ENCODE measurements around the gene WNT5B.
"Not testable (repeated sequence)": the region's sequence is repeated elsewhere in the genome, so short reads cannot be mapped to it uniquely, and the experiment has no call there.

The WNT5B gene

DNA sequence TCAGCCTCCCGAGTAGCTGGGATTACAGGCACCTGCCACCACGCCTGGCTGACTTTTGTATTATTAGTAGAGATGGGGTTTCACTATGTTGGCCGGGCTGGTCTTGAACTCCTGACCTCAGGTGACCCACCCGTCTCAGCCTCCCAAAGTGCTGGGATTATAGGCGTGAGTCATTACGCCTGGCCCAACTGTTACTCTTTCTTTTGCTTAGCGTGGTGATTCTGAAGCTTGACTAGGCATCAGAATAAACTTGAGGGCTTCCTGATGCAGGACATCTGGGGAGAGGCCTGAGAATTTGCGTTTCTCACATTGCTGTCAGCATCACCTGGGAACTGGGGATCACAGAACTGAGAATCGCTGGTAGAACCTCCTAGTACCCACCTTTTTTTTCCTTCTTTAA is 26.3 kb upstream of the WNT5B start:
- not testable (repeated sequence) for DNase-seq

DNA sequence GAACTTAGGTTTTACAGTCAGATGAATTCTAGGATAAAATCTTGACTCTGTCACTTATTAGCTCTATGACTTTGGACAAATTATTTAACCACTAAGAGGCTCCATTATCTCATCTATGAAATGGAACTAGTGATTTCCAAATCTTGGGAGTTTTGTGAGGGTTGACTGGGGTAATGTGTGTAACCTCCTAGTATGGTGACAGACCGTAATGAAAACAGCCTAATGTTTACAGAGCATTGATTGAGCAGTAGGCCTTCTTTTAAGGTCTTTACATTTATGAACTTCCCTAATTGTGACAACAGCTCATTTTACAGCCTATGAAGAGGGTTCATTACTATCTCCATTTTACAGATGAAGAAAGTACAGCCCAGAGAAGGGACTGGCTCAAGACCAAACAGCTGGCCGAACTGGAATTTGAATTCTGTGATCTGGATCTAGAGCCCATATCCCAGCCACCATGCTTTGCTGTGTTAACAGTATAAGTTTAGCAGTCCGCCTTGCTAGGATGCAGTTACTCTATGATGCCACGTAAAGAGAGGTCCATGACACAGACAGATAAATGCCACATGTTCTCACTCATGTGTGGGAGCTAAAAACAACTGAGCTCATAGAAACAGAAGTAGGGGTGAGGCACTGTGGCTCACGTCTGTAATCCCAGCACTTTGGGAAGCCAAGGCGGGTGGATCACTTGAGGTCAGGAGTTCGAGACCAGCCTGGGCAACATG is 25.6 kb upstream of the WNT5B start:
- no peak for DNase-seq

DNA sequence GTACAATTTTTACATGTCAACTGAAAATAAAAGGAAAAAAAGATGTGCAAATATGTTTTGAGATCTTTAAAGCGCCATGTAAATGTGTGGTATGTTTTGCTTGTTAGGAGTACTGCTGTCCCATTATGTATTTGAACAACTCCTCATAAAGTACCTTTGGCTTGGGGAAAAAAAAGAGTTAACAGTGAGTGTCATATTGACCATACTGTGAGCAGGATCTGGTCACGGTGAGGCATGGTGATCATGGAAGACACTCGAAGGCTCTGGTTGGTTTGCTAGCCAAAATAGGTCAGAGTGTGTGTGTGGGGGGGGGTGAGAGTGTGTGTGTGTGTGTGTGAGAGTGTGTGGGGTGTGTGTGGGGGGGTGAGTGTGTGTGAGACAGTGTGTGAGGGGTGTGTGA is 24.6 kb upstream of the WNT5B start:
- no peak for DNase-seq

DNA sequence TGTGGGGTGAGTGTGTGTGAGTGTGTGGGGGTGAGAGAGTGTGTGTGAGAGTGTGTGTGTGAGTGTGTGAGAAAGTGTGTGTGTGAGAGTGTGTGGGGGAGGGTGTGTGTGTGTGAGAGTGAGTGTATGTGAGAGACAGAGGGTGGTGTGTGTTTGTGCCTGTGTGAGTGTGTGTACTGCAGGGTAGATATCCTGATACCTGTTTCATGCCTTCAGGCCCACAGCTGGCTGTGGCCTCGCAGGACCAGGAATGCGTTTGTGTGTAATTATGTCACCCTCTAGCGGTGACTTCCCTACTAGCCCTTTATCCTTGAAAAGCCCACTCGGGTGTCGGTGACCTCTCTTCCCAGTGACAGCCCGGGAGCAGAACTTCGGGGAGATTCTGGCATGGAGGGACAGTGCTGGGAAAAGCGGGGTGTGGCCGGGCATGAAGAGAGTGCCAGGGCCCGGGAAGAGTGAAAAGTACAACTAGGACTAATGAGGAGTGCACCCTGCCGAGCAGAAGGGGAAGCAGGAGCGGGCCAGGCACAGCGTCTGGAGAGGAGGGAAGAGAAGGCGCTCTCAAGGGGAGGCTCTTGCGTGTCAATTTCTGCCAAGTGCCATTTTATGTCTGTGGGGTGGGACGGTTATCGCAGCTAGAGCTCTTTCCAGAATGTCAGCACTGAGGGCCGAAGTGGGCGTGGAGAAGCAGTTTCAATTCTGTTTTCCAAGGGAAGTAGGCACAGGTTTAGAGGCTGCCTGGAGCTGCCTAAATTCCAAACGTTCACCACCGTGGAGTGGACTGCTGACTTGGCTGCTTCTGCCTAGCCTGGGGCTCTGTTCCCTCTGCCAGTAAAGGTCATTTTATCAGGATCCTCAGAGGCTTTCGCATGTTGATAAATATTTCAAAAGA is 23.7 kb upstream of the WNT5B start:
- DNase-seq, result no peak

DNA sequence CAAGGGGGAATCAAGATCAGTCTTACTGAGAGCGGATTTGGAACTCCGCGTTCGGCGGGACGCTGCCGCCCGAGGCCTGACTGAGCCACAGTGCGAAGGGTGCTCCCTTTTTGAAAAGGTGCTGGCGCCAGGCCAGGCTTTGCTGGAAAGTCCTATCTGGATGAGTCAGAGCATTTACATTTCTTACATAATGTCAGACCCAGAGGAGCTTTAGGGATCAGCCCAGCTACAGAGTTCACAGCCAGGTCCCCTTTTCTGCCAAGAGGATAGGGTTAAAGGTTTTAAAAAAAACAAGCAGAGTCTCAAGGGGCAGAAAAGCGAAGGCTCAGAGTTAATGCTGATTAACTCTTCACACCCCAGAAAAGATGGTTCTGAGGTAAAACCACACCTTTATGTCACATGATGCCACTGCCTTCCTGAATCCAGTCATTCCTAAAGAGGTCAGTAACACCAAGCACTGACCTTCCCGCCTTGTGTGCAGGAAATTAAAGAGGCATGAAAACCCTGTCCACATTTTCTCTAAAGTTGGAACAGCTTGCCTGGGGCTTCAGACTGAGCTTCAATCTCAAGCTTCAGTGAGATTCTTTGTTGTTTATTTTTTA is 22.9 kb upstream of the WNT5B start:
- no peak for DNase-seq

DNA sequence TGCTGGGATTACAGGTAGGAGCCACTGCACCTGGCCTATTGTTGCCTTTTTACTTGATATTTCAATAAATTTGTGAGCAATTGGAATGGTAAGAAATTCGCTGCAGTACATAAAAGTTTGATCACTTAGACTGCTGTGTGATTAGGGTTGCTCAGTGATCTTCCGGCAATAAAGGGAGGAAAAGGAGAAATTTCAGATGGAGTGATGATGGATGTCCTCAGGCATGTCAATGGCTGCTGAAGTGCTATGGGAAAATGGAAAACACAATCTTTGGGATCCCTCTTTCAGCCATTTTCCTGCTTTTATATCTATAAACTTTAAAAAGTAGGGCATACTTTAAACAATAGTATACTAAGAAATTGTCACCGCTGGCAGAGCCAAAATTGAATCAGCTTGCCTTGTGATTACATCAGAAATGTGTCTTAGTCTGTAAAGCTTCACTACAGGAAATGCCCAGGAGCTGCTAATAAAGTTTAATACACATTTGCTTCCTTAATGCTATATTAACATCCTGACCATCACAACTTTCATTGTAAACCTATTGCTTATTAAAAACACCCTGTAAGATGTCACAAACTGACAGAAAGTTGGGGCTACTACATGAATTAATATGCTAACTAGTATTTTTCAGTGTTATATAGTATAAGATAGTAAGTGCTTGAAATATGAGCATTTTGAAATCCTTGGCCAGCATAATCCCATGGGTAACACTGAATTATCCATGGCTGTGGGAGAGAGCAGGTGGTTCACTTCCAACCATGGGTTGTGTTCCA is 20.9 kb upstream of the WNT5B start:
- no peak for DNase-seq

DNA sequence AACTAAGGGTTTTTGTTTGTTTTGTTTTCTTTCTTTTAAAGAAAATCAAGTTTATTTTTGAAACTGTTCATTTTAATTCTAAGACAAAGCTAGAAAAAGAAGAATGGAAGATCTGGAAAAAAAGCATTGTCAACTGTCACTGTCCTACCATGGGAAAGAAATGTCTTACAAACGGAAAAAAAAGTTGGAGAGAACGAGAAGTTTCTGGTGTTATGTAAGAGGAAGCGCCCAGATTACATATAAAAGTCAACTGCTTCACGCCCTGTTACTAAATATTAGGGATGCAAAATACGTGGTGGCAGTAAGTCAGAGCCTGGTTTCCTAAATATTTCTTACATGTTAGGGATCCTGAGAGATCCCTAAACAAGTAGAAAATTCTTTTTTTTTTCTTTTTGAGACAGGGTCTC is 20.3 kb upstream of the WNT5B start:
- DNase-seq, result no peak

DNA sequence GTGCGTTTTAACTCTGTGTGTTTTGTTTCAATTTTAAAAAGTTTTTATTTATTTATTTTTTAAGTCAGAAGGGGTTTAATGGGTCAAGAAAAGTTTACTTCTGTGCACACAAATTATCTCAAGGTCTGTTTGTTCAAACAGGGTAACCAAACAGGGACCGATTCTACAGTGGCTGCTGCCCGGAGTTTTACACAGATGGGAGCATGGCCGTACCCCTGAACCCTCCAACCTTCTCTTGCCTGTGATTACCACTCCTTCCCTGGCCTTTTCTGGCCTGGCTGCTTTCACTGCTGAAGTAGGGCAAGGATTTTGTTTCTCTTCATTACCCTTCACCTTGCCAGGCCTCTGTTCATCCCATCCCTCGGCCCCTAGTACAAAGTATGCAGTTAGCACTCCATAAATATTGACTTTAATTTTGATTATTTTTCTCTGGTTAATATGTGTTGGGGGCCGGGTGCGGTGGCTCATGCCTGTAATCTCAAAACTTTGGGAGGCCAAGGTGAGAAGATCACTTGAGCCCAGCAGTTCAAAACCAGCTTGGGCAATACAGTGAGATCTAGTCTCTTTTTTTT is 18.9 kb upstream of the WNT5B start:
- DNase-seq, result no peak

DNA sequence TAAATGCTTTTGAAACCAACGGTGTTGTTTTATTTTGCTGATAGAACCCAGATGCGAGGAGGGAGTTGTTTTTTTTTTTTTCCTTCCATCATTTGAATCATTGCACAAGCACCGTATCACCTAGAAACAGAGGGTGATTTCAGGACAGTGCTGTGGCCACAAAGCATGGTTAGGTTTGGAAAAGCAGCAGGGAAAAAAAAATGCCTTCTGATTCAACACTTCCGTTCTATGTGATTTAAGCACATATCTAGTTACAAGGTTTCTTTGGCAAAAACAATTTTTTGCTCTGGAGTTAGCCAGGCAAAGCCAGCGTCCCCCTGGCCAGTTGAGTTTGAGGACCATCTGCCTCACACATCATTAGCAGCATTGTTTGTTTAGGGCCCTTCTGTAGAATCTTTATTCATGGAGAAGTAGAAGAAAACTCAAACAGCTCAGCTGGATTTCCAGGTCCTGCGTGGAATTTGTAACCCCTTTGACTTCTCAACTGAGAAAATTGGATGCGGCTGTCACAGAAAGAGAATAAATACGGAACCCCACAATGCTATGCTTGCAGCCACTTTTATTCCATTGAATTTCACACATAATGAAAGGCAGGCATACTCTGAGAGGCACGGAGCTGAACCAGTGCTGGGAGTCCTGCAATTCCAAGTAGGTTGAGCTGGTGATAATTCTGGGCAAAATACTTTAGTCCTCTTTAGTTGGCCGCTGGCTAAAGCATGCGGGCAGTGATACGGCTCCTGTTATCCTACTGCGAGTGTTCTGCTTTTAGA is 17.0 kb upstream of the WNT5B start:
- DNase-seq, result no peak

DNA sequence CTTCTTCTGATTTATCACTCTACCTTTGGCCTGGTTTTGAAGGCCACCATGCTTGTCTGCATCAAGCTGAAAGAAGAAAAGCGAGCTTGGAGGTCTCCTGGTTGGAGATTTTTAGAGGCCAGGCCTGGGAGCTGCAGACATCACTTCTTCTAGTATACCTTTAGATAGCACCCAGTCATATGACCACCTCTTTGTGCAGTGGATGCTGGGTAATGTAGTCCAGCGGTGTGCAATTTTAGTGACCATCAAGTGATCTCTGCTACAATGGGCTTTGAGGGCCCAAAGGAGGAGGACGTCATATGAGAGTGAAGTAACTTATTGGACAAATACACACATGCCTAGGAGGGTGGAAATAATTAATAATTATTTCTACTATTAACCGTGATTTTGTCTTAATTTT is 15.2 kb upstream of the WNT5B start:
- no peak for DNase-seq

DNA sequence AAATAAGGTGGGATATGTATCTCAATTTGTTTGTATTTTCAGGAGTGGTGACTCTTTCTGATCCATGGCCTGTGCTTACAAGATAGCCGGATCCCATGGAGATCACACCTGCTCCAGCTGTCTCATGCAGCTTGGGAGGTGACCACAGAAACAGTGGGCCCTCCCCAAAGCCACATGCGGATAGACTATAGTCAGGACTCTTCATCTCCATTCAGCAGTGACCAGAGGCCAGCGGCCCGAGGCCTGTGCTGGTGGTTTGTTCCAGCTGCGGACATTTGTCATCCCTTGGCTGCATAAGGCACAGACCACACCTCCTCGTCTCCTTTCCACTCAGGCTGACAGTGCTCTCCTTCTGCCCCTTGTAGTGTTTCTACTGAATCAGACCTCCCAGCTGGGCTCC is 14.7 kb upstream of the WNT5B start:
- no peak for DNase-seq

DNA sequence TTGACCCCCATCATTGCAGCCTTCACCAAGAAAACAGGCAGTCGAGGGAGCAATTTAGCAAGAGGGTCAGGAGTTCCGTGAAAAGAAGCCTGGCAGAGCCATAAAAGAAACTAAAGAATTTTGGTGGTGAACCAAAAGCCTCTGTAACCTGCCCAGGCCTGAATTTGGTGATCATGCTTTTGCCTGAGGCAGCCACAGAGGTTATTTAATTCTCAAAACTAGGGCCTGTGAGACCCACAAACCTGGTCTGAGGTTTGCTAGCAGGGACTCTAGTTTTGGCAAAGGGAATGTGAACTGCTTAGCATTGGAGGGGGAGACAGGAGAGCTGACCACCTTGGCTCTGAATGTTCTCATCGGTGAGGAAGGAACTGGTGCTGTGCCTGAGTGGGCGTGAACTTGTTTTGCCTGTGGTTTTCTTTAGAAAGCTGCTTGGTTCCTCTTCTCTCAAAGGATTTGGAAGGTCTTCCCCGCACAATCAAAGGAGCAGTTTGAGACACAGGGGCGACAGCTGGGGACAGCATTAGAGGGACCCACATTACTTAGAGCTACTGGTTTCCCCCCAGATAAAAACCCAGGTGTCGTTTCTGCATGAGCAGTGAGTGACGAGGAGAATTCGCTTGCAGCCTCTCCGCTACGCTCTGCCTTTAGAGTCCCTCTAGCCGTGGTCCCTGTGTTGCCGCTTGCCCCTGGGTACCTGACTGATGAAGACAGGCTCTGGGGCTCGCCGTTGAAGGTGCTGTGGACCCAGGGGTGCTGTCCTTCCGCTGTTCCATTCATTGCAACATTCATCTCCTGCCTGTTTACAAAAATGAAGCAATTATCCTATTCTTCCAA is 12.6 kb upstream of the WNT5B start:
- no peak for DNase-seq

DNA sequence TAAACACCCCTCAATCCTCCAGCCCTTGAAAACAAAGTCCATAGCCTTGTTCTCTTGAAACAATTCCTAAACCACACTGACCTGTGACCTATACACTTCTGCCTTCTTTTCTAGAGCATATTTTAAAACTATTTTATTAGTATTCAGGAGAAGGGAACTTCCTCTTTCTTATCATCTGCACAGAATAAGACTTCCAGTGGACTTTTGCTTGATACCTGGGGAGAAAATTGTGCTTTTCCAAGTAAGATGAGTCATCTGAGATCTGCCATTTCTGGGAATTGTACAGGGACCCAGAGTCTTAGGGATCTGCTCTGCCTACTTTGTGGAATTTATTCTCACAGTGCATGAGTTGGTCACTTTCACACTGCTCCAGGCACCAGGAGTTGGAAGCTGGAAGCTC is 10.5 kb upstream of the WNT5B start:
- no peak for DNase-seq

DNA sequence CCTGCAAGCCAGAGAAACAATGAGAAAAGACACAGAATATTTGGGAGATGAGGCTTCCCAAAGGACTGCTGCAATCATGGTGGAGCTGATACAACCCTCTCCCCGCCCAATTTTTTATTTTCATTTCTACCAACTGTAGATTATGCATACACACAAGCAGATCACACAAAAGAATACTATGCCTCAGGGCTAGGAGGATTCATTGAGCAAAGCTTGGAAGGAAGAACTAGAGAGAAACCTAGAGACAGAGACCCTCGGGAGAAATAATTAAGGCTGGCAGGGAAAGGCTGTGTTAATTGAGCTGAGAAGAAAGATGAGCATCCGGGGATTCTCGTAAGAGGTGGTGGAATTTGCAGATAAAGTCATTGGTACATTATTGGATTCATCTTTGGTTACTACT is 9.9 kb upstream of the WNT5B start:
- no peak for DNase-seq

DNA sequence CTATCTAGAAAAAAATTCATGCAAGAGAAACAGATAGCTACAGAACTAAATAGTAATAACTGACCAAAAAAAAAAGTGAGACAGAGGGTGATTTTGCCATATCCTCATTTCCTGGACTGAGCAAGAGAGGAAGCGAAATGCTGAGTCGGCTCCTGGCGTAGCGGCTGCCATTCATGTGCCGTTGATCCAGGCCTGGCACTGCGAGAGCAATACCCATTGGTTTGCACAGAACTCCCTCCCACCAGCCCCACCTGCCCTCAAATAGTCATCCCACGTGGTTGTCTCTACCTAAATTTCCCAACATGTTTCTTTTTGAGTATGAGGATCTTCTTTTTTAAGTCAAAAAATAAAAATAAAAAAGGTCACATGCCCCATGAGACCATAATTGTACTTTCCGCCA is 9.4 kb upstream of the WNT5B start:
- no peak for DNase-seq

DNA sequence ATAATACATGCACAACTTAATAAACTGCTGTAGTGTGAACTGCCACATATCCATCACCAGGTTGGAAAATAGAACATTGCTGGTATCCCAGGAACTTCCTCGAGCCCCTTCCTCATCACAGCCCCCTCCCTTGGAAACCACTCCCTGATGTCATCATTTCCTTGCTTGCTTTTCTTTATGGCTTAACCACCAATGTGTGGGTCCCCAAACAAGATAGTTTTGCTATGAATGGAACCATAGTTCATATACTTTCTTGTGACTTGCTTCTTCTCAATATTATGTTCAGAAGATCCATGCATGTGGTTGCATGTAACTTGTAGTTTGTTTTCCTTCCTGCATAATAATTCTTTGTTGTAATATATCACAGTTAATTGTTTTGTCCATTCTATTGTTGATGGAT is 8.9 kb upstream of the WNT5B start:
- no peak for DNase-seq

DNA sequence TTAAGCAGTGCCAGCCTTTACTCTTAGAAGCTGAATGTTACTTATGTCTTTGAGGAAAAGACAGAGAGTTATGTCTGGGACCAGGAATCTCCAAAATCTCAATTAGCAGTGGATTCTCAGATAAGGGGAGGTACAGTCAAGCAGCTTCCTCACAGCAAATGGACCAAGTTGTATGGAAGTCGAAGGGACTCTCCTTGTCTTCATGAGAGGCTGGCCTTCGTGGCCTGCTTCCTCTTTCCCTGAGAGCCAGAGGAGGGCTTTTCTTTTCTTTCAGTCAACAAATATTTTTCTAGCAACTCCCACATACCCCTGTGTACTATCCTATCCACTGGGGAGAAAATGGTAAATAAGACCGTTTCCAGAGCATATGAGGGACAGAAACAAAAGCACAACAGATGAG is 6.6 kb upstream of the WNT5B start:
- DNase-seq, result no peak

DNA sequence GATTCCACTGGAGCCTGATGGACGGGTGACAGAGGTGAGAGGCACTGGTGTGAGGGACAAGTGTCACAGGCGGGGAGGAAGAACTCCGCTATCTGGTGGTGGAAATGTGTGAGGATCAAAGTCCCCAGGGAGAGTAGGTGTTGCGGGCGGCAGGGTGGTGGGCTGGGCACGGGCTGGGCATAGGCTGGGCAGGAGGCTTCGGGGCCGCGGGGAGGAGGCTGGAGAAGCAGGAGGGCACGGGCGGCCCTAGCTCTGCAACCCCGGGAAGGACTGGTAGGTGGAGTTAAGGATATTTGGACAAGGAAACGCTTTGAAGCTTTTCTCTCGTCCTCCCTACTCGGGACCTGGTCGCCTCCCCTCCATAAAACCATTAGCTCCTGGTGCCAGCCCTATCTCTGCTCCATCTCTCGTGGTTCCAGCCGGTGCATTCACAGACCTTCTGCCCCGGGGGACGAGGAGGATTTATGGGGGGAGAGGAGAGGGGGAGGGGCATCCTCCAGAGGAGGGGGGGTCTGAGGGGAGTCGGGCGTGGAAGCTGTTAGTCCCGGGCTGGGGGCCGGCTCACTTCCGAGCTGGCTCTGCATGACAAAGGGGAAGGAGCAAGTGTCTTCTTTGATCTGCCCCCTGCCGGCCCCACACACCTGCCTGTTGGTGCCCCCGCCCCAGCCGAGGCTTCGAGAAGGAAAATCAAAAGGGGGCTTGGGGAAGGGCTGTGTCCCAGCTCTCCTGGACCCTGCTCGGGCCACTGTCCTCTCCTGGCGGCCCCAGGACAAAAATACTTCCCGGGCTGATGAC is 504 bp downstream of the WNT5B start:
- no peak for DNase-seq

DNA sequence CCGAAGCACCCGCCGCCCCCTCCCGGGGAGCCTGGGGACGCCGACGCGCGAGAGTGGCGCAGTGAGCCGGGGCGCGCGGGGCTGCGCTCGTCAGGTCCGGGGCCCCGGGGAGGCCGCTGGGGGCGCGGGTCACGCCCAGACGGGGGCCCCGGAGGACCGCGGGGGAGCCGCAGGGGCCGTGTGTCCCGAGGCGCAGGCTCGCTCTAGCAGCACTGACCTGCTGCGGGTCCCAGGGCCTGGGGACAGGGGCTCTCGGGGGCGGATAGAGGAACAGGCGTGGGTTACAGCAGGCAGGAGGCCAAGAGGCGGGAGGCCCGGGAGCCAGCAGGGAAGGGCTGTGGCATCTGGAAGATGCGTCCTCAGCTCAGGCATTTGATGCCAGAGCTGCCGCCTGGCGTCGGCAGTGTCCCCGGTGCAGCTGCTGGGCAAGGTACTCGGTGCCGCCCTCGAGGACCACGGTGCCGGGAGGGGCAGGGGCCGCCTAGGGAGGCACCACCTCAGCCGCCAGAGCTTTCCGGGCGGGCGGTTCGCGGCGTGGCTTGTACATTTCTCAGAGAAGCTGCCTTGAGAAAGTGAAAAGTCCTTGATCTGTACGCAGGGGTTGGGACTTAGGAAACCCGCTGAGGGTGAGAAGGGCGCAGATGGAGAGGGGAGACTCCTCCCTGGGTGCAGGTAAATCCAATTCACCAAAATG is 1.2 kb downstream of the WNT5B start:
- no peak for DNase-seq

All from NCI-H187 treated with DMSO at 0.1 percent for 48 hours (cell line).